ENCODE data around the gene CRNN.

GRCh38 chr1:152398812-152399698 lies 15.0 kb downstream of the CRNN start:
- TF ChIP-seq CTCF (IDR thresholded peaks at IDR 0.05) (no peak), POLR2A (IDR thresholded peaks at IDR 0.05) (no peak), POLR2AphosphoS5 (IDR thresholded peaks at IDR 0.05) (no peak)

Measured in gastroesophageal sphincter (tissue), 3 donors.